ENCODE results near the gene NRXN2. TPM values are rescaled to one million over a fixed set of nuclear protein-coding genes. Genes with fewer than 3 reads are reported as not detected.

Gene NRXN2
- total RNA-seq = 0.72 TPM
- long read RNA-seq = 0 reads

GRCh38 chr11:64723117-64723906 is at the start of gene NRXN2:
Gene NRXN2 (minus strand): TSS chr11:64723197. CDS start chr11:64713699, 9,498 bp downstream.
- Histone ChIP-seq H3K4me3 (peak within 1 kb of the TSS; percentile 84), H3K27me3 (peaks cover 34% of the 10 kb centered on the region), H3K27ac (no peak within 1 kb of the TSS), H3K4me1 (peaks cover 7% of the 10 kb centered on the region), H3K36me3 (no peaks in the 10 kb centered on the region), H3K9me3 (no peaks in the 10 kb centered on the region)
- peak; percentile 90 for DNase-seq
- ATAC-seq = peak; percentile 95
- intact Hi-C loops (cut with DNase I) = no loop called here
- TF ChIP-seq CTCF (IDR thresholded peaks at IDR 0.05) = peak; percentile 95

- peak overlapping the region; percentile 24 for H3K27ac ChIP-seq
- H3K4me3 ChIP-seq = no peak overlapping the region
- H3K27me3 ChIP-seq = no peaks in the 10 kb centered on the region
- no peaks in the 10 kb centered on the region for H3K9me3 ChIP-seq
- peaks cover 45% of the 10 kb centered on the region for H3K4me1 ChIP-seq
- intact Hi-C loops (cut with DNase I) = no loop called here
- DNase-seq (no peak), ATAC-seq (no peak)
- no peak for TF ChIP-seq CTCF (IDR thresholded peaks at IDR 0.05)
- H3K36me3 ChIP-seq = peaks cover 95% of the 10 kb centered on the region
These were observed 49.5 kb upstream of the NRXN2 start for GRCh38 chr11:64772303-64773018.

GRCh38 chr11:64771861-64772260 is 48.9 kb upstream of the NRXN2 start:
- Histone ChIP-seq H3K36me3 (peaks cover 100% of the 10 kb centered on the region), H3K9me3 (no peaks in the 10 kb centered on the region), H3K27ac (peak overlapping the region; percentile 24), H3K4me1 (peaks cover 42% of the 10 kb centered on the region), H3K4me3 (no peak overlapping the region), H3K27me3 (no peaks in the 10 kb centered on the region)
- DNase-seq (no peak), ATAC-seq (peak; percentile 24)
- intact Hi-C loops (cut with DNase I) = no loop called here
- no peak for TF ChIP-seq CTCF (IDR thresholded peaks at IDR 0.05)

- no peaks in the 10 kb centered on the region for H3K27me3 ChIP-seq
- DNase-seq = no peak
- TF ChIP-seq CTCF (IDR thresholded peaks at IDR 0.05) = no peak
- peaks cover 100% of the 10 kb centered on the region for H3K36me3 ChIP-seq
- no peak overlapping the region for H3K4me3 ChIP-seq
- ATAC-seq = no peak
- H3K27ac ChIP-seq = no peak overlapping the region
- peaks cover 25% of the 10 kb centered on the region for H3K4me1 ChIP-seq
- intact Hi-C loops (cut with DNase I) = no loop called here
- H3K9me3 ChIP-seq = no peaks in the 10 kb centered on the region
These were observed 47.1 kb upstream of the NRXN2 start for GRCh38 chr11:64770120-64770519.

GRCh38 chr11:64769283-64769682 is 46.3 kb upstream of the NRXN2 start:
- Histone ChIP-seq H3K4me1 (peaks cover 20% of the 10 kb centered on the region), H3K9me3 (no peaks in the 10 kb centered on the region), H3K36me3 (peaks cover 100% of the 10 kb centered on the region), H3K27ac (no peak overlapping the region), H3K27me3 (no peaks in the 10 kb centered on the region), H3K4me3 (no peak overlapping the region)
- no peak for ATAC-seq
- DNase-seq = no peak
- intact Hi-C loops (cut with DNase I) = no loop called here
- no peak for TF ChIP-seq CTCF (IDR thresholded peaks at IDR 0.05)
